GM18870 (cell line): Measurements from ENCODE around the gene INPP5A.
A peak's percentile ranks its signal among the peaks of the same experiment; 100 is the strongest.
"Not testable (repeated sequence)": the region's sequence is repeated elsewhere in the genome, so short reads cannot be mapped to it uniquely, and the experiment has no call there.

Experiments used
- ATAC-seq: cut with Tn5 transposase; IDR thresholded peaks from one replicate; pipeline ENCODE4 v1.9.1; 2021; ENCODE audit warnings: moderate library complexity; ENCODE audit not compliant: unreplicated experiment

The INPP5A gene

GRCh38 chr10:132546567-132547420, 9.2 kb downstream of the INPP5A start:
- no peak for ATAC-seq

GRCh38 chr10:132547421-132547861, 9.9 kb downstream of the INPP5A start:
- no peak for ATAC-seq

GRCh38 chr10:132548106-132548823, 10.7 kb downstream of the INPP5A start:
- no peak for ATAC-seq

- no peak for ATAC-seq
Measured at GRCh38 chr10:132548869-132549268, 11.3 kb downstream of the INPP5A start.

- ATAC-seq = no peak
Measured at GRCh38 chr10:132549371-132549770, 11.8 kb downstream of the INPP5A start.

- no peak for ATAC-seq
Measured at GRCh38 chr10:132550366-132551092, 12.9 kb downstream of the INPP5A start.

GRCh38 chr10:132551093-132551807, 13.7 kb downstream of the INPP5A start:
- peak; percentile 59 for ATAC-seq

GRCh38 chr10:132551808-132552130, 14.2 kb downstream of the INPP5A start:
- ATAC-seq = peak; percentile 9

- not testable (repeated sequence) for ATAC-seq
Measured at GRCh38 chr10:132552635-132553034, 15.0 kb downstream of the INPP5A start.

- not testable (repeated sequence) for ATAC-seq
Measured at GRCh38 chr10:132553568-132553967, 16.0 kb downstream of the INPP5A start.

- no peak for ATAC-seq
Measured at GRCh38 chr10:132554053-132554990, 16.7 kb downstream of the INPP5A start.

GRCh38 chr10:132554991-132555647, 17.5 kb downstream of the INPP5A start:
- no peak for ATAC-seq

- ATAC-seq = no peak
Measured at GRCh38 chr10:132555648-132556575, 18.3 kb downstream of the INPP5A start.

GRCh38 chr10:132556994-132557441, 19.4 kb downstream of the INPP5A start:
- no peak for ATAC-seq

GRCh38 chr10:132557696-132558515, 20.3 kb downstream of the INPP5A start:
- ATAC-seq = no peak

- no peak for ATAC-seq
Measured at GRCh38 chr10:132558516-132559413, 21.2 kb downstream of the INPP5A start.
